Activated naive CD4-positive, alpha-beta T cell treated with anti-CD3 and anti-CD28 coated beads, Interleukin-2, amount 50 U/mL, for 72 hours (primary cell): ENCODE measurements around the gene DYRK1A. TPM values are rescaled to one million over a fixed set of nuclear protein-coding genes. Genes with fewer than 3 reads are reported as not detected.

Source experiments
- ATAC-seq, 2 donors: fragments of 150-1000 bp; cut with Tn5 transposase; 2 replicates each; pipeline ENCODE4 v1.10.0; 2021; ENCODE audit warnings: mild to moderate bottlenecking in 2 of 2, moderate library complexity in 2 of 2
- DNase-seq, 2 donors: peaks; one replicate each; pipeline ENCODE4 v3.0.0; 2021 to 2022; ENCODE audit warnings: low spot score in 2 of 2
- H3K27ac Mint-ChIP-seq, 2 donors: one replicate each; pipeline ENCODE4 v1.8.0; 2022; ENCODE audit warnings: mild to moderate bottlenecking in 2 of 2, mixed read lengths in 2 of 2
- H3K36me3 Mint-ChIP-seq, 2 donors: one replicate each; pipeline ENCODE4 v1.8.0; 2022; ENCODE audit warnings: mixed read lengths in 2 of 2
- H3K9me3 Mint-ChIP-seq, 2 donors: one replicate each; pipeline ENCODE4 v1.8.0; 2022; ENCODE audit warnings: mixed read lengths in 2 of 2
- total RNA-seq, 2 donors: library from RNA; stranded (reverse); gene quantifications; one replicate each; pipeline ENCODE4 v1.2.3, GENCODE V29; 2022

DYRK1A gene
- total RNA-seq, 2 donors from 2014 or later = 65.5 to 87.9 TPM

- no peak for ATAC-seq
- H3K27ac Mint-ChIP-seq = no peak overlapping the region
- DNase-seq = no peak
- no peaks in the 10 kb centered on the region for H3K36me3 Mint-ChIP-seq
- no peaks in the 10 kb centered on the region for H3K9me3 Mint-ChIP-seq
These were observed 183.6 kb downstream of the DYRK1A start for GRCh38 chr21:37550157-37550556.

- H3K36me3 Mint-ChIP-seq = no peaks in the 10 kb centered on the region
- no peak overlapping the region for H3K27ac Mint-ChIP-seq
- no peaks in the 10 kb centered on the region for H3K9me3 Mint-ChIP-seq
- ATAC-seq (no peak), DNase-seq (no peak)
These were observed 184.2 kb downstream of the DYRK1A start for GRCh38 chr21:37550618-37551330.

DNA sequence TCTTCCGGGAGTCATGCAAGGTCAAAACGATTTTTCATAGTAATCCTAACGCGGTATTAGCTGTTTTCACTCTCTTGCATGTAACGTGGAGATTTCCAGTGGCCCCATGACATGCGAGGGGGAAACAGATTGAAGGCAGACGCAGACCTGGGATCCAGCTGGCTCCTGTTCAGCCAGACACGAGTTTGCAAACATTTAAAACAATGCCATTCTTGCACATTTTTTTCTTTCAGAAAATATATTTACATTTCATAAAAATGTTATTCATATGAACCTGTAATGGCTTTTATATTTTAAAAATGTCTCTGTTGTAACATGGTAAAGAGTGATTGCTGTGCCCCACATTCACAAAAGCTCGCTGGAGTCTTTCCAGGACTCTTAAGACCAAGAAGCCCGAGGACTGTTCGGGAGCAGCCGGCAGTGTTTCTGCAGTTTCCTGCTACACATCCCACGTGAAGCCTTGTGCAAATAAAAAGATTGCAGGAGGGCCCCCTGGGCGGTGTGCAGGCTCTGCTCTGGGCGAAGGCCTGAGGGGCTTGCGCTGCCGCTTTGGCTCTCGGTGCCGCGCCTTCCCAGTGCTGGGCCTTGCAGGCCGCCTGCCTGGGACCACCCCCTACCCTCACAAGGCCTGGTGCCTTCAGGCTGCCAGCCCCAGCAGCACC is 184.9 kb downstream of the DYRK1A start:
- H3K27ac Mint-ChIP-seq = no peak overlapping the region
- DNase-seq (no peak), ATAC-seq (no peak)
- H3K9me3 Mint-ChIP-seq = no peaks in the 10 kb centered on the region
- no peaks in the 10 kb centered on the region for H3K36me3 Mint-ChIP-seq

GRCh38 chr21:37551993-37552355 is 185.4 kb downstream of the DYRK1A start:
- no peaks in the 10 kb centered on the region for H3K36me3 Mint-ChIP-seq
- H3K27ac Mint-ChIP-seq = no peak overlapping the region
- ATAC-seq (no peak), DNase-seq (no peak)
- H3K9me3 Mint-ChIP-seq = no peaks in the 10 kb centered on the region

DNA sequence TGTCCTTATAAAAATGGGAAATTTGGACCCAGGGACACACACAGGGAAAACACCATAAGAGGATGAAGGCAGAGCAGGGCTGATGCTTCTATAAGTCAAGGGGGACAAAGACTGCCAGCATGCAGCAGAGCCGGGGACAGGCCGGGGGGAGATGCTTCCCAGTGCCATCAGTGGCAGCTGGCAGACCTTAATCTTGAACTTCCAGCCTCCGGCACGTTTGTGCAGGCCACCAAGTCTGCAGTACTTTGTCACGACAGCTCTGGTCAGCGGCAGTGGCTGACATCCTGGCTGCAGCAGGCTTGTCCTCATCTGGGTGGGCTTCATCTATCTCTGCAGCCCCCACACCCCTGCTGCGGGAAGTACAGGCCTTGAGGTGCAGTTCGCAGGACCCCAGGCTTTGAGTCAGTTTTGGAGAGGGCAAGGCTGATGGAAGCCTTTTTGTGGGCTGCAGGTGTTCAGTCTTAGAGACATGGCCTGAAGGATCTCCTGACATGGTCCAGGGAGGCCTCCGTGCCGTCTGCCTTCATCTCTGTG is 186.0 kb downstream of the DYRK1A start:
- H3K27ac Mint-ChIP-seq = no peak overlapping the region
- no peaks in the 10 kb centered on the region for H3K36me3 Mint-ChIP-seq
- DNase-seq = no peak
- H3K9me3 Mint-ChIP-seq = no peaks in the 10 kb centered on the region
- ATAC-seq = no peak

DNA sequence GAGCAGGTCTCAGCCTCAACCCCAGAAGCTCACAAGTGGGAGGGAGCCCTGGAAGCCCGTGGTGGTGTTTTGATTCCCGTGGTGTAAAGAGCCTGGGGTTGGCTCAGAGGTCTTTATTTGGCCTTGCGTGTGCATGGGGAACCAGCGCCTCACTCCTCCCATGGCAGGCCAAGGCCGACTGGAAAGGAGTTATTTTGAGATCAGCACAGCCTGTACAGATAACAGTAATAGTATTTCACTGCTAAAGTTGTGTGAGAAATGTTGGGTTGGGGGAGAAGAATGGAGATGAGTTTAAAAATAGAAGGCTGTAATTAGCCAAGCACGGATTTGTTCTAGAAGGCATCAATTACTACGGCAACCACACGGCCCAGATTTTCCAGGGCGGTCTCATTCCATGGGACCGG is 186.5 kb downstream of the DYRK1A start:
- no peaks in the 10 kb centered on the region for H3K36me3 Mint-ChIP-seq
- H3K9me3 Mint-ChIP-seq = no peaks in the 10 kb centered on the region
- no peak for DNase-seq
- no peak overlapping the region for H3K27ac Mint-ChIP-seq
- no peak for ATAC-seq

GRCh38 chr21:37554661-37555379 is 188.2 kb downstream of the DYRK1A start:
- ATAC-seq (no peak), DNase-seq (no peak)
- peaks cover 6 to 7% of the 10 kb centered on the region in 2 donors for H3K9me3 Mint-ChIP-seq
- peak overlapping the region in 1 of 2 donors; percentile 34 for H3K27ac Mint-ChIP-seq
- H3K36me3 Mint-ChIP-seq = no peaks in the 10 kb centered on the region

DNA sequence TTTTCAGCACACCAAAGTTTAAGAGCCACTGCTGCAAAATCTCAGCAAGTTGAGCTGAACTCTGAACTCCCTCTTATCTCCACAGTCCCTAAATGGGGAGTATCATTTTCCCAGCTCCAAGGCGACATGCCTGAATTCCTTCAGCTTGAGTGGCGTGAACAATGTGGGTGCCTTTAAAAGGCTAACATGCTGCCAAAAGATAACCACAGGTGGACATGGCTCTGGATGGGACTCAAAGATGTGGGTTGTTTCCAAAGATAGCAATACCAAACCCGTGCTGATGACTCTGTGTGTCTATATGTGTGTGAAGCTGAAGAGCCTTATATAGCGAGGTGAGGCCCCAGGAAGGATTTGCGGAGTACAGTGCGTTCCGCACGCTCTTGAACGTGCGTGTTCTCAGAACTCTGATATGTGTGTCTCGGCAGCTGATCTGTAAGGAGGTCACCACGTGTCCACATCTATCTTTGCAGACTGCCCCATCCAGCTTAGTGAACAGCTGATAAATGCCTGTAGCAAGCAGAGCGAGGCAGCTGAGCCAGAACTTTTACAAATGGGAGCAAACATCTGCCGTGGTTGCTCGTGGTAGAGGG is 189.2 kb downstream of the DYRK1A start:
- ATAC-seq = no peak
- H3K27ac Mint-ChIP-seq = no peak overlapping the region
- H3K9me3 Mint-ChIP-seq = peaks cover 6 to 7% of the 10 kb centered on the region in 2 donors
- DNase-seq = no peak
- H3K36me3 Mint-ChIP-seq = no peaks in the 10 kb centered on the region

GRCh38 chr21:37557261-37557950 is 190.8 kb downstream of the DYRK1A start:
- DNase-seq (no peak), ATAC-seq (peak in 1 of 2 donors; percentile 47)
- H3K27ac Mint-ChIP-seq = no peak overlapping the region
- H3K9me3 Mint-ChIP-seq = peaks cover 7 to 13% of the 10 kb centered on the region in 2 donors
- peaks cover 0 to 5% of the 10 kb centered on the region in 2 donors for H3K36me3 Mint-ChIP-seq

- H3K36me3 Mint-ChIP-seq = peaks cover 0 to 5% of the 10 kb centered on the region in 2 donors
- DNase-seq = no peak
- H3K9me3 Mint-ChIP-seq = peaks cover 7 to 13% of the 10 kb centered on the region in 2 donors
- H3K27ac Mint-ChIP-seq = no peak overlapping the region
- no peak for ATAC-seq
These were observed 192.2 kb downstream of the DYRK1A start for GRCh38 chr21:37558676-37559211.

DNA sequence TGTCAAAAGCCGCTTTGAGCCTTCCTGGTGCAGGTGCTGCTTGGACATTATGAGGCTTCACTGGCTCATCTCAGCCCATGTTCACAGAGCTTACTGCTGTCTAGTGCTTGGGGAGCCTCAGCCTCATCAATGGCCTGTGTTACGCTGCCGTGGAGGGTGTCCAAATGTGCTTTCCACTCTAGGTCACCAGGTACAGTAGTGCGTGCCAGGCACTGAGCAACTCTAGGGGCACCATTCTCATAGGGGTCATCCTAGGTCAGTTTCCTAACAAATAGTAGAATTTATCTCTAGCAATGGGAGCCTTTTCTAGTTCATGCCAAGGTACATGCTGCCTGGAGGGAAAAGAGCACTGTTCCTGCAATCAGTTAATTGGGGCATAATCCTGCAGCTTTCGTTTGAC is 193.8 kb downstream of the DYRK1A start:
- ATAC-seq (no peak), DNase-seq (no peak)
- peaks cover 0 to 5% of the 10 kb centered on the region in 2 donors for H3K36me3 Mint-ChIP-seq
- H3K9me3 Mint-ChIP-seq = peaks cover 7 to 13% of the 10 kb centered on the region in 2 donors
- no peak overlapping the region for H3K27ac Mint-ChIP-seq

DNA sequence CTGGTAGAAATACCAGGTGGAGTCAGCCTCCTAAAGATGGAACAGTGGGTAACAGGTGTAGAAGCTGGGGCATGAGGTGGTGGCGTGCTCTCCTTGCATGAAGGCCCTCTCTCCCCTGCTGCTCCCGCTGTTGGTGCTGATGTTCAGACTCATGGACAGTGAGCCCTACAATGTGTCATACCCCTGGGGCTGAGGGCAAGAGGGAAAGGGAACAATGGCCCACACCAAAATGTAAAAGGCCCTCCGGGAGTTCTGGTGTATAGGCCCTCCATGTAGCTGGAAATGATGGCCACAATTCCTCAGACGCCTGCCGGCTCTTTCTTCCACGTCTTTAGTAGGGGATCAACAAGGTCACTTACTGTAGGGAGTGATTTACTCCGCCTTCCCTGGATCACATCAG is 194.9 kb downstream of the DYRK1A start:
- Mint-ChIP-seq H3K36me3 (peaks cover 0 to 5% of the 10 kb centered on the region in 2 donors), H3K27ac (no peak overlapping the region), H3K9me3 (peaks cover 7 to 13% of the 10 kb centered on the region in 2 donors)
- ATAC-seq (no peak), DNase-seq (no peak)

DNA sequence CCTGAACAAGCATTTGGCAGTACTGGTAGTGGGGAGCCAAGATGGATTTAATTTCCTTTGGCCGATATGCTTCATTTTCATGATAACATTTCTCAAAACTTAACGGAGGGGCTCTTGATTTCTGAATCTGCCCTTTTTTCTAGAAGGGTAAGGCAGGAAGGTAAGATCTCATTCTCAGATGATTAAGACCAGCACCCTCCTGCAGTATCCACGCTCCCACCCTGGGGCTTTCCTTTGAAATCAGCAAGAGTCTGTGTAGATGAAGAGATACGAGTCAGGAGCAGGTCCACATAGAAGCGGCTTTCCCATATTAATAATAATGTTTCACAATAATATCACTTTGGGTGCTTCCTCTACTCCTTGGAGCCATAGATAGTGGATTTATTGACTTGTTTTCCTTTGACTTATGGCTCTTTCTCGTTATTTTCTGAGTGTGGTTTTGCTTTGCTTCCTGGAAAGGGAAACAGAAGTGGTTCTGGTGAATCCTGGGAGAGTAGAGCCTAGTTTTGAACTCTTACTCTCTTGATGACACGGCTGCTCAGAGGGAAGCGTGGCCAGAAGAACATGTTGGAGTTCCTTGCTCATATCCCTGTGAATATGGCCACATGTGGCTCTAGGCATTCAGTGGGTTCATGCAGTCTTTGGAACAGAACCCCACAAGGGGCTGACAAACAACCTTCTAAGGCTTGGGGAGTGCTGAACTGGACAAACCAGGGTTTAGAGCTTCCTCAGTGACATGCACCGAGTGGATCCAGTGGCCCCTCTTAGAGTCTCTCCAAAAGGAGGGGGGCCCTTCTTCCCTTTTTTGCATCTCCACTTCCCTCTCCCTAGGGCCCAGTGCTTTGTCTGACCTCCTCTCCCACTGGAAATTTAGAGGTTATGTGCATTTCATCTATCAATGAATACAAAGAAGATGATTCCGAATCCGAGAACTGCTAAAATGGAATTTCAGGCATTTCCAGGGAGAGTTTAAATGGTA is 195.7 kb downstream of the DYRK1A start:
- peak overlapping the region in 1 of 2 donors; percentile 99 for H3K27ac Mint-ChIP-seq
- ATAC-seq (no peak), DNase-seq (no peak)
- peaks cover 7 to 13% of the 10 kb centered on the region in 2 donors for H3K9me3 Mint-ChIP-seq
- H3K36me3 Mint-ChIP-seq = peaks cover 0 to 5% of the 10 kb centered on the region in 2 donors

DNA sequence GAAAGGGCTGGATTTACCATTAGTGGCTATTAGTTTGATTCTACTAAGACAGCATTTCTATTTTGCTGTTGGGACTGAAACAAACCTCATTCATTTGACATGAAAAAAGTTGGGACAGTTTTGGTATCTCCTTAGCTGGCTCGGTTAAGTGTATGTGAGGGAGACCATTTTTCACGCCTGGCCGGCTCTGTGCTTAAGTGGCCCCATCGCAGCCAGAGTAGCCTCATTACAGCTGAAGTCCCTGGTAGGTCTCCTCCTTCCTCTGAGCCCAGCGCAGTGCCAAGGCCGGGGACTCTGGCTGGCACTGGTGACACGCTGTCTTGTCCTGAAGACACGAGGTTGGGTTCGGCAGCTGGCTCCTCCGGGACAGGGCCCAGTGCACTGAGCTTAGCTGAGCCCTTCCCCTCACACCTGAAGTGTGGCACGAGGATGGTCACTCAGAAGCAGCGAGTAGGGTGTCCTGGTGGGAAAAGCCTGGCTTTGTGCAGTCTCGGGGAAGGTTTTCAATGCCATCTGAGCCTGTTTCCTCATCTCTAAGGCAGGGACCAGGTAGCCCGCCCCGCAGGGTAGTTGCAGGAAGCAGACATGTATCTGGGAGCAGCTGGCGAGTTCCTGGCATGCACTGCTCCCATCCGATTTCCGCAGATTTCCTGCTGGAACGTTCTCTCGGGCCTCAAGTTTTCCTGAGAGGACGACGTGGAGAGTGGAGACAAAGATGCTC is 196.5 kb downstream of the DYRK1A start:
- Mint-ChIP-seq H3K9me3 (peaks cover 7 to 13% of the 10 kb centered on the region in 2 donors), H3K36me3 (peaks cover 0 to 5% of the 10 kb centered on the region in 2 donors), H3K27ac (peak overlapping the region; percentile 91 to 99)
- DNase-seq = peak in 1 of 2 donors; percentile 13
- ATAC-seq = no peak
